Hepatocyte (in vitro differentiated cells): ENCODE measurements around the gene TMA7B. TPM values are rescaled to one million over a fixed set of nuclear protein-coding genes. Genes with fewer than 3 reads are reported as not detected.

Source experiments
- DNase-seq: peaks from one replicate; pipeline ENCODE4 v3.0.0-alpha.2; 2016; ENCODE audit warnings: low spot score
- H2AFZ ChIP-seq: fragments of 200-600 bp; sonication (generic); 2 replicates; pipeline ENCODE4 v1.6.0; 2016; ENCODE audit warnings: antibody characterized with exemption, mild to moderate bottlenecking
- H3K27ac ChIP-seq: fragments of 200-600 bp; sonication (generic); 2 replicates; pipeline ENCODE4 v1.5.1; 2016; ENCODE audit warnings: mild to moderate bottlenecking
- H3K27me3 ChIP-seq: fragments of 200-600 bp; sonication (generic); 2 replicates; pipeline ENCODE4 v1.6.1; 2016
- H3K36me3 ChIP-seq: fragments of 200-600 bp; sonication (generic); replicated peaks from 2 replicates; pipeline ENCODE4 v1.5.1; 2016; ENCODE audit warnings: low read depth; ENCODE audit not compliant: insufficient read depth
- H3K4me1 ChIP-seq: fragments of 200-600 bp; sonication (generic); 2 replicates; pipeline ENCODE4 v1.5.1; 2016; ENCODE audit warnings: mild to moderate bottlenecking, moderate library complexity; ENCODE audit not compliant: insufficient read depth
- H3K4me2 ChIP-seq: fragments of 200-600 bp; sonication (generic); 2 replicates; pipeline ENCODE4 v1.6.0; 2016
- H3K4me3 ChIP-seq: fragments of 200-600 bp; sonication (generic); 2 replicates; pipeline ENCODE4 v1.5.1; 2016; ENCODE audit warnings: mild to moderate bottlenecking
- H3K79me2 ChIP-seq: fragments of 200-600 bp; sonication (generic); 2 replicates; pipeline ENCODE4 v1.6.0; 2017; ENCODE audit warnings: mild to moderate bottlenecking
- H3K9me2 ChIP-seq: fragments of 200-600 bp; sonication (generic); replicated peaks from 2 replicates; pipeline ENCODE4 v1.6.0; 2017; ENCODE audit warnings: mild to moderate bottlenecking; ENCODE audit not compliant: insufficient read depth
- H3K9me3 ChIP-seq: fragments of 200-600 bp; sonication (generic); 2 replicates; pipeline ENCODE4 v1.5.1; 2016; ENCODE audit warnings: low read depth, mild to moderate bottlenecking
- H4K20me1 ChIP-seq: fragments of 200-600 bp; sonication (generic); 2 replicates; pipeline ENCODE4 v1.6.0; 2016; ENCODE audit warnings: mild to moderate bottlenecking; ENCODE audit not compliant: insufficient read depth, poor library complexity, severe bottlenecking
- EZH2 ChIP-seq: fragments of 200-600 bp; sonication (generic); IDR thresholded peaks from 2 replicates; pipeline ENCODE4 v1.6.1; 2016; ENCODE audit warnings: antibody characterized with exemption, mild to moderate bottlenecking, borderline replicate concordance
- EZH2phosphoT487 ChIP-seq: fragments of 200-600 bp; sonication (generic); IDR thresholded peaks from one replicate; pipeline ENCODE4 v1.6.1; 2018; ENCODE audit warnings: antibody characterized with exemption, mild to moderate bottlenecking, low read depth, moderate library complexity; ENCODE audit not compliant: unreplicated experiment, severe bottlenecking
- WGBS: methylation state at CpG from one replicate; pipeline ENCODE4 v1.1.6; 2016; ENCODE audit warnings: low lambda C conversion rate; ENCODE audit errors: missing lambda C conversion rate; 5-methylcytosine and 5-hydroxymethylcytosine counted together
- polyA plus RNA-seq: library from polyadenylated mRNA; unstranded; fragments of >200 nt; fragmentation: Nextera tagmentation; extraction: Ambion mirVana; gene quantifications from 2 replicates; pipeline ENCODE4 v1.2.1, GENCODE V29; 2016
- total RNA-seq: library from RNA; depleted of rRNA; stranded (reverse); fragments of >200 nt; gene quantifications from 2 replicates; pipeline ENCODE4 v1.2.3, GENCODE V29; 2014
- TF ChIP-seq, protein P1 (sequence below): fragments of 200-600 bp; sonication (generic); IDR thresholded peaks from 2 replicates; pipeline ENCODE4 v1.5.1; 2016; ENCODE audit warnings: antibody characterized with exemption, mild to moderate bottlenecking; ENCODE audit not compliant: poor library complexity

TMA7B gene
- total and polyA plus RNA-seq, 2 experiments from 2014 or later = not detected

DNA sequence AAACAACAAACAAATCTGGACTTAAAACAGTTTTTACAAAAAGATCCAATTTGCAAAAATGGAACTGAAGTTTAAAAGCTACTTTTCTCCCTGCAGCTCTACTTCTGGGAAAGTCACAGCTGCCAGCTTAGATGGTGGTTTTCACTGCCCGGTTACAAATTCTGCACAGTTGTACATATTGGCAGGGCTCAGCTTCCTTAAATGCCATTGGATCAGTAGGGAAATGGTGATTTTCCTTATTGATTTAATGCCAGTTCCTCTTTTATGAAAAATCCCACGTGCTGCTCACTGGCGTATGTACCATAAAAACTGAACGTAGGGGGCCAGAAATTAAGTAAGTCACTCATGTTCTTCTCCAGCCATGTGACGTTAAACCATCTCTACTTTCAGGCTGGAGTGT is 36.5 kb upstream of the TMA7B start:
- H3K27ac ChIP-seq = no peak overlapping the region

DNA sequence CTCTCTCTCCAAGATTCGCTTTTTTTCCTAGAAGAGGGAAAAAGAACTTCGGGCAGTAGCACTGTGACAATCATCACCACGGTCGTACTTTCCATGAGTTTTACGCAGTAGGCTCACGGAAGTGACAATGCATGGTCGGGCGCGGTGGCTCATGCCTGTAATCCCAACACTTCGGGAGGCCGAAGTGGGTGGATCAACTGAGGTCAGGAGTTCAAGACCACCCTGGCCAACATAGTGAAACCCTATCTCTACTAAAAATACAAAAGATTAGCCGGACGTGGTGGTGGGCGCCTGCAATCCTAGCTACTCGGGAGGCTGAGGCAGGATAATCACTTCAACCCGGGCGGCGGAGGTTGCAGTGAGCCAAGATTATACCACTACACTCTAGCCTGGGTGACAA is 35.9 kb upstream of the TMA7B start:
- H3K4me3 ChIP-seq = no peak overlapping the region
- H3K4me1 ChIP-seq = no peaks in the 10 kb centered on the region
- 90% methylated on average over 18 of the region's 18 CpGs for WGBS
- TF ChIP-seq, protein P1, sequence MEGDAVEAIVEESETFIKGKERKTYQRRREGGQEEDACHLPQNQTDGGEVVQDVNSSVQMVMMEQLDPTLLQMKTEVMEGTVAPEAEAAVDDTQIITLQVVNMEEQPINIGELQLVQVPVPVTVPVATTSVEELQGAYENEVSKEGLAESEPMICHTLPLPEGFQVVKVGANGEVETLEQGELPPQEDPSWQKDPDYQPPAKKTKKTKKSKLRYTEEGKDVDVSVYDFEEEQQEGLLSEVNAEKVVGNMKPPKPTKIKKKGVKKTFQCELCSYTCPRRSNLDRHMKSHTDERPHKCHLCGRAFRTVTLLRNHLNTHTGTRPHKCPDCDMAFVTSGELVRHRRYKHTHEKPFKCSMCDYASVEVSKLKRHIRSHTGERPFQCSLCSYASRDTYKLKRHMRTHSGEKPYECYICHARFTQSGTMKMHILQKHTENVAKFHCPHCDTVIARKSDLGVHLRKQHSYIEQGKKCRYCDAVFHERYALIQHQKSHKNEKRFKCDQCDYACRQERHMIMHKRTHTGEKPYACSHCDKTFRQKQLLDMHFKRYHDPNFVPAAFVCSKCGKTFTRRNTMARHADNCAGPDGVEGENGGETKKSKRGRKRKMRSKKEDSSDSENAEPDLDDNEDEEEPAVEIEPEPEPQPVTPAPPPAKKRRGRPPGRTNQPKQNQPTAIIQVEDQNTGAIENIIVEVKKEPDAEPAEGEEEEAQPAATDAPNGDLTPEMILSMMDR = no peak
- TF ChIP-seq EZH2phosphoT487 (no peak), EZH2 (no peak)
- H3K4me2 ChIP-seq = no peak overlapping the region
- H3K79me2 ChIP-seq = no peaks in the 10 kb centered on the region
- H3K27me3 ChIP-seq = no peaks in the 10 kb centered on the region
- no peak overlapping the region for H2AFZ ChIP-seq
- no peaks in the 10 kb centered on the region for H3K9me3 ChIP-seq
- H3K36me3 ChIP-seq = no peaks in the 10 kb centered on the region
- H3K27ac ChIP-seq = no peak overlapping the region
- H4K20me1 ChIP-seq = no peaks in the 10 kb centered on the region
- H3K9me2 ChIP-seq = no peaks in the 10 kb centered on the region
- DNase-seq = no peak

More for the DNA sequence above, 36.5 kb upstream of the TMA7B start:
- no peaks in the 10 kb centered on the region for H4K20me1 ChIP-seq
- H3K27me3 ChIP-seq = no peaks in the 10 kb centered on the region
- no peaks in the 10 kb centered on the region for H3K9me2 ChIP-seq
- 78% methylated on average over 5 of the region's 5 CpGs for WGBS
- no peak for DNase-seq
- no peaks in the 10 kb centered on the region for H3K79me2 ChIP-seq
- H3K9me3 ChIP-seq = no peaks in the 10 kb centered on the region
- H3K4me1 ChIP-seq = no peaks in the 10 kb centered on the region
- no peak overlapping the region for H2AFZ ChIP-seq
- no peak overlapping the region for H3K4me3 ChIP-seq
- H3K36me3 ChIP-seq = no peaks in the 10 kb centered on the region
- no peak for TF ChIP-seq EZH2phosphoT487
- no peak for TF ChIP-seq EZH2
- TF ChIP-seq, protein P1 = no peak
- no peak overlapping the region for H3K4me2 ChIP-seq

DNA sequence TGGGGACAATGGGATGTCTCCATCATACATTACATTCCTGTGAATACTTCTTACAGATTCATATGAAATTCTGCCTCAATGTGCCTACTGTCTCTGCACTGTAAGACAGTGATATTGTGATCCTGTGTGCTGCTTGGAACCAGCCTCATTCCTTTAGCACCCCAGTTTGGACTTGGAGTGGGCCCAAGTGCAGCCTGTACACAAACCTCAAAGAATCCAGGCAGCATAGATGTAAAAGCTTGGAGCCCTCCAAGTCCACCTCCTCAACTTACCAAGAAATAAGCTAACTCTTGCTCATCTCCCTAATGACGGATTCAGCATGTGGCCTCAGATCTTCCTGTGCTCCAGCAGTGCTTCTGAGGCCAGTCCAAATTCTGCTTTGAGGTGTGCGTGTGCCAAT is 34.9 kb upstream of the TMA7B start:
- Histone ChIP-seq H3K4me2 (no peak overlapping the region), H2AFZ (no peak overlapping the region), H3K36me3 (no peaks in the 10 kb centered on the region), H3K27me3 (no peaks in the 10 kb centered on the region), H3K27ac (no peak overlapping the region), H3K4me1 (peaks cover 6% of the 10 kb centered on the region), H3K4me3 (no peak overlapping the region), H3K79me2 (no peaks in the 10 kb centered on the region), H3K9me2 (no peaks in the 10 kb centered on the region), H3K9me3 (no peaks in the 10 kb centered on the region), H4K20me1 (no peaks in the 10 kb centered on the region)
- TF ChIP-seq EZH2phosphoT487 (no peak), EZH2 (no peak)
- TF ChIP-seq, protein P1 = no peak
- 100% methylated on average over 2 of the region's 2 CpGs for WGBS
- no peak for DNase-seq
